ENCODE data around the gene RAPGEF4.

GRCh38 chr2:172777431-172777830 is 41.8 kb downstream of the RAPGEF4 start:
- TF ChIP-seq, protein P1, sequence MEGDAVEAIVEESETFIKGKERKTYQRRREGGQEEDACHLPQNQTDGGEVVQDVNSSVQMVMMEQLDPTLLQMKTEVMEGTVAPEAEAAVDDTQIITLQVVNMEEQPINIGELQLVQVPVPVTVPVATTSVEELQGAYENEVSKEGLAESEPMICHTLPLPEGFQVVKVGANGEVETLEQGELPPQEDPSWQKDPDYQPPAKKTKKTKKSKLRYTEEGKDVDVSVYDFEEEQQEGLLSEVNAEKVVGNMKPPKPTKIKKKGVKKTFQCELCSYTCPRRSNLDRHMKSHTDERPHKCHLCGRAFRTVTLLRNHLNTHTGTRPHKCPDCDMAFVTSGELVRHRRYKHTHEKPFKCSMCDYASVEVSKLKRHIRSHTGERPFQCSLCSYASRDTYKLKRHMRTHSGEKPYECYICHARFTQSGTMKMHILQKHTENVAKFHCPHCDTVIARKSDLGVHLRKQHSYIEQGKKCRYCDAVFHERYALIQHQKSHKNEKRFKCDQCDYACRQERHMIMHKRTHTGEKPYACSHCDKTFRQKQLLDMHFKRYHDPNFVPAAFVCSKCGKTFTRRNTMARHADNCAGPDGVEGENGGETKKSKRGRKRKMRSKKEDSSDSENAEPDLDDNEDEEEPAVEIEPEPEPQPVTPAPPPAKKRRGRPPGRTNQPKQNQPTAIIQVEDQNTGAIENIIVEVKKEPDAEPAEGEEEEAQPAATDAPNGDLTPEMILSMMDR (conservative IDR thresholded peaks at IDR 0.05) = no peak
- TF ChIP-seq EZH2 (IDR thresholded peaks at IDR 0.05; ENCODE audit: low read depth) = no peak
